ENCODE measurements around the gene TSTD2.

Gene TSTD2

GRCh38 chr9:97562542-97562941 is 70.6 kb downstream of the TSTD2 start:
- DNase-seq (ENCODE audit: low spot score), result no peak

GRCh38 chr9:97561501-97561900 is 71.7 kb downstream of the TSTD2 start:
- no peak for DNase-seq (ENCODE audit: low spot score)

- DNase-seq (ENCODE audit: low spot score), result no peak
These were observed 72.3 kb downstream of the TSTD2 start for GRCh38 chr9:97560851-97561250.

GRCh38 chr9:97560154-97560553 is 73.0 kb downstream of the TSTD2 start:
- DNase-seq (ENCODE audit: low spot score), result no peak

DNA sequence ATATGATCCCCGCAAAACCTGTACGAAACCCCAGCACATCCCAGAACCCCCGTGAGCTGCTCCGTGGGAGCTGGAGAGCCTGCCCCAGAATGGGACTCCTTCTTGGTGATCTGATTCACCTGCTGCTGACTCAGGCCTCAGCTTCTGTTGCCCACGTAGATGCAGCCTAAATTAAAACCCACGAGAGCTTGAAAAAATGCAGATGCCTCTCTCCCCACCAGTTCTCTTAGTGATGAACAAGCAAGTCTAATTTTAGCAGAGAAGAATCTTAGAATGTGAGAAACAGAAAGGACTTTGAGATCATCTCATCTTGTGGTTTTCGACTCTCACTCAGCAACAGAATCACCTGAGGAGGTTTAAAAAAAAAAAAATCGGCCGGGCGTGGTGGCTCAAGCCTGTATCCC is 74.1 kb downstream of the TSTD2 start:
- DNase-seq (ENCODE audit: low spot score), result no peak

DNA sequence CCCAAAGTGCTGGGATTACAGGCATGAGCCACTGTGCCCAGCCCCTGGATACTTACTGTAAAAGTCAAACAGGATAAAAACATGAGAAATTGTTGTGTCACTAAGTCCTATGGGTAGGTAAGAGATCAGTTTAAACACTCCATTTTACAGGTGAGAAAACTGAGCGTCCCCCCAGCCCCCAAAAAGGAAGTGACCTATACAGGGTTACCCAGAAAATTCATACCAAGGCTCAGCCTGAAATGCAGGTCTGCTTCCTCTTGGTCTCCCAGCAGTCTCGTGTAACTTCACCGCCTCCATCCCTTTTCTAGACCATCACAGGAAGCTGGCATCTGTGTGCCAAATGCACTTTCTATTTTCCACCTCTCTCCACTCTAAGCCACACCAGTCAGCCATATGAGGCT is 74.5 kb downstream of the TSTD2 start:
- no peak for DNase-seq (ENCODE audit: low spot score)

GRCh38 chr9:97557606-97558095 is 75.5 kb downstream of the TSTD2 start:
- no peak for DNase-seq (ENCODE audit: low spot score)

DNA sequence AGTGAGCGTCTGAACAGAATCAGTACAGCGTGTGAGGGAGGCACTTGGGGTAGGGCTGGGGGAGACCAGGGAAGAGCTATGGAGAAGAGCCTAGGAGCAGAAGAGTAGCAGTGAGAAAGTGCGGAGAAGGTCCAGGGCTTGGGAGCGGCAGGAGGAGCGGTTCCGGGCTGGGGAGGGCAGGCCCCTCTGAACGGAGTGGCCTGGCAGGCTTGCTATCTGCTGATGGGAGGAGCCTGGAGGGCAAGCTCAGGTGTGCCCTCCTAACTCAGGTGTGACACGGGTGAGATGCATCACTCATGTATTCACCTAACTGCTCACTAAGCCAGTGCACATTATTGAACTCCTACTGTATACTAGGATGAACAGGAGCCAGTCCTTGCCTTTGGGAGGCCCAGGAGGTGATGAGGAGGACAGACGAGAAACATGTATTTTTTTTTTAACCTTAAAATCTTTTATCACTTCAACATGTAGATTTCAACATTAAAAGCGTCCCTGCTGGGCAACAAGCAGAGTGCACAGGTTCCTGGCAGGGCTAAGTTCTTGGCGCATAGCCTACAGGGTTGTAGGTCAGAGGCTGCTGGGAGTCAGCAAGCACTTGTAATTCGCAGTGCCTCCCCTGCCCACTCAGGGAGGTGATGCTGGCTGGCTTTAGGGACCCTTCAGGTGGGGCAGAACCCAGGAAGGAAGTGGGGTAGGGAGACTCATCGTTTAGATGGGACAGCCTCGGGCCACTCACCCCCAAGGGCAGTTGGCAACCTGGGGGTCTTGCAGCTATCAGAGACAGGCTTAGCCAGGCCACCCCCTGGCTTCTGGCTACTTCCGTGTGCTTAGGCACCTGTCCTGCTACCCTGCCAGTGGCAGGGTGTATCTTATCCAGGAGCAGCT is 76.2 kb downstream of the TSTD2 start:
- DNase-seq (ENCODE audit: low spot score), result no peak

GRCh38 chr9:97556036-97556720 is 77.0 kb downstream of the TSTD2 start:
- no peak for DNase-seq (ENCODE audit: low spot score)

DNA sequence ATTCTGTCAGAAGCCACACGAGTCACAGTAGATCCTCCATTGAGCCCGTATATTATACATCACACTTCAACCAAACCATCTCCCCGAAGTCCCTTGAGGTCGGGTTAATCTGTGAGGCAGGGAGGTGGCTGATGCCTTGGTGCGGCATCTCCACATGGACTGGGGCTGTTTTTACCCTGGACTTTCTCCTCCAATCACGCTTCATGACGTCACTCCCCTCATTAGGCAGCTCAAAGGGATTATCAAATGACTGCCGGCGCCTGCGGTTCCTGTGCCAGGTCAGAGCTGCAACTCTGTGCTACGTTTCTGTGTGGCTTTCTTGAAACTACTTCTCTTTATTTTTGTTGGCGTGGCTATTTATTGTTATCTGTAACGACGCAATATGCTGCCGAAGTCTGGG is 78.0 kb downstream of the TSTD2 start:
- no peak for DNase-seq (ENCODE audit: low spot score)

DNA sequence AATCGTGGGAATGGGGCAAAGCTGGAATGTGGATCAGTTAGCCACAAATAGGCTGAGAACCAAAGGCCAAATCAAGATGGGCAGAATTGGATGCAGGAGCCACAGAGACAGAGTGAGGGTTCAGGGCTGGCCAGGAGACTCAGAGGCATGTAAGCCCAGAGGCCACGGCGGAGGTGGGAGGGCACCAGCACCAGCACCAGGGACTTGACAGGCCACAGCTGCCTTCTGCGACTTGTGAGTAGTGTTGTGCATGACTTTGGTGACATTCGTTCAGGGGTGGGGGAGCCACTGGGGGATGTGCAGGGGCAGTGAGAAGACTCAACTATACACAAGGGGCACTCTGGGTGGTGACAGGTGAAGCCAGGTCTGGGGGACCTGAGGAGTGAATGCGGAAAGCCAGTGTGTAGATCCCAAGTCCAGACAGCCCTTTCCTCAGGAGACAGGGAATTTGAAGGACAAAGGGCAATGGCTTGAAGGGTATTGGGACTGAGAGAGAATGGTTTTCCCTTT is 78.5 kb downstream of the TSTD2 start:
- DNase-seq (ENCODE audit: low spot score), result no peak

GRCh38 chr9:97553841-97554240 is 79.3 kb downstream of the TSTD2 start:
- DNase-seq (ENCODE audit: low spot score), result no peak

DNA sequence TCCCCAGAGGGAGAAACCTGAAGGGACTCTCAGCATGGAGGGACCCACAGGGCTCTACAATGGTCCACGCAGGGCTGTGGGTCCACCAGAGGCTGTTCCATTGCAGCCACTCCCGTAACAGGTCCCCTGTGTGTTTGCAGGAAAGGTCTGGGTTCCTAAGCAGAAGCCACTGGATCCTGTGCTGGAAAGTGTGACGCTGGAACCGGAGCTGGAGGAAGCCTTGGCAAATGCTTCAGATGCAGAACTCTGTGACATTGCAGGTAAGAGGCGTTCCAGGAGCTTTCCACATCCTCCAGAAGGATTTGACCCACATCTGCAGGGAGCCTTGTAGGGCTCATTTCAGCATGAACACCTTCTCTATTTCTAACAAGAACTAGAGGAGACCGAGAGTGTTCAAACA is 80.0 kb downstream of the TSTD2 start:
- DNase-seq (ENCODE audit: low spot score), result no peak

- DNase-seq (ENCODE audit: low spot score), result no peak
These were observed 81.9 kb downstream of the TSTD2 start for GRCh38 chr9:97551308-97551707.

- no peak for DNase-seq (ENCODE audit: low spot score)
These were observed 82.8 kb downstream of the TSTD2 start for GRCh38 chr9:97550386-97550785.

Measured in AG20443 (cell line).